Bone marrow (tissue), 2 donors: ENCODE results near the gene SERPINA12.

Experiments used
- DNase-seq, 2 donors: peaks; one replicate each; lab custom pipeline; 2025; lab: John Stamatoyannopoulos, UW

SERPINA12 gene

GRCh38 chr14:94509356-94509755 lies at the start of gene SERPINA12:
Gene SERPINA12 (minus strand): TSS chr14:94509469. CDS start chr14:94498397, 11,072 bp downstream.
- DNase-seq, result no peak

DNA sequence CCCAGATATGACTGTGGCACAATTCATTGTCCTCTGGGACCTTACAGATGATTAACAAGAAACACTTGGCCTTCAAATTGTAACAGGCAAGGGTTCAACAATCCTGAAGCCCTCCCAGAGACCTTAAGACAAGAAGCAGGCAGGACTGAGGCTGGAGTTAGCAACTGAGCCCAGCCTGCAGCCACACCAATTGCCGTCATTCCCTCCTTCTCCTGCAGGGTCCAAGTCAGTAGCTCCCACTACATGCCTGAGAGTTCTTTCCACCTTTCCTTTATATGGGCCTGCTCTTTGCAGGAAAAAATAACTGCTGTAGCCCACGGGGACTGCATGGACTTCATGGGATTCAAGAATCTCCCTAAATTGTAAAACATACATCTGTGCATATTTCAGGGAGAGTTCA lies 49.6 kb upstream of the SERPINA12 start:
- DNase-seq, result no peak

GRCh38 chr14:94557327-94557726 lies 48.1 kb upstream of the SERPINA12 start:
- DNase-seq, result no peak

GRCh38 chr14:94555991-94556390 lies 46.7 kb upstream of the SERPINA12 start:
- no peak for DNase-seq

- DNase-seq, result no peak
These were observed 40.8 kb upstream of the SERPINA12 start for GRCh38 chr14:94550041-94550440.

DNA sequence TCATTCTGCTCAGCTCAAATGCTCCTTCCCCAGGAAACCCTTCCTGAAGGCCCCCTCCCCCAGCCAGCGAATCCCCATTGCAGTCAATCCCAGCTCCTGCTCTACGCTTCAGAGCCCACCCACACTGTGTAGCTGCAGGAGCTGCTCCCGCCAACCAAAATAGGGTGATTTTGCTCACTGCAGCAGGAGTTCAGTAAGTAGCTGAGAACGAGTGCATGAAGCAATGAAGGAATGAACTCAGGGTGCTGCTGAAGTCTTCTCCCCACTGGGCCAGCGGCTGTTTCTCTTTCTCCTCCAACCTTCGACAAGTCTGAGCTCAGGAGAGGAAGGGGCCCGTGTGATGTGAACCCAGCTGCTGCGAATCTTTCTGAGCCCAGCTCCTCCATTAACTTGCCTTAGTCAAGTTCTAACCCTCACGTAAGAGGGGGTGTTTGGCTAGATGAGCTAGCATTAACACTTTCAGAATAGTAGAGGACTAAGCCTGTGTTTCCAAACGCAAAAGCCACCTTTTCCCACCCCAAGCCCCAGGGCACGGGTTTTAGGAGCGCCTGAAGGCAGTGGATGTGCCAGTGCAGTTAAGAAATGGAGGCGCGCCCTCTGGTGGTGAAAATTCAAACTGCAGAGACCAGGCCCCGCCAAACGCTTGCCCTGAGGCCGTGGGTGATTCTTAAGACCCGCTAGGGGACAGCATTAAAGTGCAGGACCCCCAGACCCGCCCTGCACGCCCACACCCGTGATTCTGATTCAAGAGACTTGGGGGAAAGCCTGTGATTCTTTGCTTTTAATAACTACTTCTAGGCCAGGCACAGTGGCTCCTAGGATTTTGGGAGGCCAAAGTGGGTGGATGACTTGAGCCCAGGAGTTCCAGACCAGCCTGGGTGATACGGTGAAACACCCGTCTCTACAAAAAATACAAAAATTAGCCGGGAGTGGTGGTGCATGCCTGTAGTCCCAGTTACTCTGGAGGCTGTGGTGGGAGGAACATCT lies 40.0 kb upstream of the SERPINA12 start:
- DNase-seq, result peak in 1 of 2 donors; percentile 19

- DNase-seq, result no peak
These were observed 39.1 kb upstream of the SERPINA12 start for GRCh38 chr14:94548131-94548998.

DNA sequence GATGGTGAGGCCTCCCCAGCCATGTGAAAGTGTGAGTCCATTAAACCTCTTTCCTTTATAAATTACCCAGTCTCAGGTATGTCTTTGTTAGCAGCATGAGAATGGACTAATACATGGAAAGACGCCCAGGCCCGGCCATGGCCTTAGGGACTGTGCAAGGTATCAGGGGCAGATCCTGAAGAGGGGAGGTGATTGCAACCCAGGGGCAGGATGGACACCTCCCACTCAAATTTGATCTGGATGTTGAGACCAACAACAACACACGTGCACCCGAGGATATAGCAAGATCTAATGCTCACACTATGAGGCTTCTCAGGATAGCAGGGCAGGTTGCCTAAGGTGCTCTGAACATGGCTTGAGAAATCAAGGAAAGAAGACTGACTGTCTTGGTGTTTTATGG lies 38.5 kb upstream of the SERPINA12 start:
- DNase-seq, result no peak

- no peak for DNase-seq
These were observed 37.9 kb upstream of the SERPINA12 start for GRCh38 chr14:94547151-94547680.

- no peak for DNase-seq
These were observed 36.0 kb upstream of the SERPINA12 start for GRCh38 chr14:94545131-94545841.

- no peak for DNase-seq
These were observed 35.5 kb upstream of the SERPINA12 start for GRCh38 chr14:94544726-94545125.

DNA sequence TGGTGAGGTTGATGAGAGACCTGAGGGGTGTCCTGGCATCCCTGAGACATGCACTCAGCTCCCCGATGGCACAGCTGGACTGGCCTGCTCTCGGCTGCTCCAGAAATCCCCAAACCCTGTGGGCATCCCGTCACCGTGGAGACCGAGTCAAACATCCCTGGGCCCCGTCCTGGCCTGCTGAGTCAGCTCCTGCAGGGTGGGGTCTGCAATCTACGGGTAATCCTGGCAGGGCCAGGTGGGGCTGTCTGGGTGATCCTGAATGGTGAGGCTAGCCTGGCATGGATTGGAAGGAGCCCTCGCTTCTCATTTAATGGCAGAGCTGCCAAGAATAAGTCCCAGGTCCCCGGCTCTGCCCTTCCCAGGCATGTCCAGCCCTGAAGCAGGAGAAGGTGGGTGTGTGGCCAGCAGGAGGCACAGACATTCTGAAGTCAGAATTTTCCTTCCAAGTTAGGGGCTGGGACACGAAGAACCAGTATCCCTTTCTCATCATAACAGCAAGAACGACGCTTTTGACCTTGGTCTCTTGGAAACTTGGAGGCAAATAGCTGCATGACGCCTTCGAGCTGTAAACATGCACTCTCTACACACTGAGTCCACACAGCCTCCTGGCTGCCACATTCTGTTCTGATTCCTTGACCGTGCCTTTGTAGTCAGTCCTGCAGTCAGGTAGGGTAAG lies 34.3 kb upstream of the SERPINA12 start:
- DNase-seq, result no peak

- DNase-seq, result no peak
These were observed 33.7 kb upstream of the SERPINA12 start for GRCh38 chr14:94542811-94543440.

DNA sequence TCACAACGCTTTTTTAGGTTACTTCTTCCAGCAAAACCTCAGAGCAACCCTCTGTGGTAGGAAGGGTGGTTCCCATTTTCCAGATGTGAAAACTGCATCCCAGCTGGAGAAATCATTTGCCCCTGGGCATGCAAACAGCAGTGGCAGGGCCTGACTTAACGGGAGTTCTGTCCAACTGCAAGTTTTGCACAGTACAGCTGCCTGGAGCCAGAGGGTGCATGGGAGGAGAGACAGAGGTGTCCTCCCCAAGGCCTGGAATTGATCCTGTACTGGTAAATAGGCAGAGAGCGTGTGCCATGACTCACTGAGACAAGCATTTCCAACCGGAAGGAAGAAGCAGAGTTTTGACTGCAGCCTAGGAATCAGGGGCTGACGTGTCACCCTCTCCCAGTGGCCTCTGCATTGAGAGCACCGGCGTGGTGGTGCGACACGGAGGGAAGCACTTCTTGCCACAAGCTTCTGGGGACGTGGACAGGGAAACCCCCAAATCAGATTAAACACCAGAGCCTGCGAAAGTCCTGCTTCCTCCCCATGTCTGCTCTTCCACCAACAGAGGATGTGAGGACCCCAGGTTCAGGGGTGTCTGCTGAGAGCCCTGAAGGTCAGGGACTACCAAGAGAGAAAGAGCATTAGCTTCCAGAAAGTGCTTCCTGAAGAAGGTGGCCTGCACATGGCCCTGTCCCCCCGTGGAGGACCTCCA lies 33.0 kb upstream of the SERPINA12 start:
- DNase-seq, result no peak

DNA sequence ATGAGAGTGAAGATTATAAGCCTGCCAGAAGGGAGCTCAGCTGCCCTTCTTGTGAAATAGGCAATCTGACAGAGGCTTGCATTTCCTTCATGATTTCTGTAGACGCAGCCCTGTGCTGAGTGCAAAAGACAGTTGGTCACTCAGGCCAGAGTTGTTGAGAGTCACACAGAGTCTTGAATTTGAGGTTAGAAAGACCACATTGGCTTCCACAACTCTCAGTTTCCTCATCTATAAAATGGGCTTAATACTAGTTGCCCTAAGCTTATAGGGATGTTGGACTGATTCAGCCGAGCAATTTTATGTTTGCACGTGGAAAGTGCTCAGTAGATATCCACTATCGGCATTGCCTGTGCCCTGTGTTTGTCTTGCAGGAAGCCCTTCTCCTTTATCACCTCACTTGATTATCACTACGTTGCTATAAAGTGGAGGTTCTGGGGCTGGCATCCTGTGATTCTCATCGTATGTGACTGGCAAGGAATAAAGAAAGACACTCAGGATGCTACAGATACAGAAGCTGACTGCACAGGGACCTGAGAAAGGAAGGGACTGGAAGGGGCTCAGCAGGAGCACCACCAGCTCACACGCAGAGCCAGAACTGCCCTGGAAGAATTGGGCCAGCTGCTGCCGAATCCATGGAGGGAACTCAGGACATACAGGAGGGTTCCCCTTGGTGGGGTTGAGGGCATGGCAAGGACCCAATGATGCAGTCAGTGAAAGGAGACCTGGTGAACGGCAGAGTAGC lies 32.1 kb upstream of the SERPINA12 start:
- no peak for DNase-seq

DNA sequence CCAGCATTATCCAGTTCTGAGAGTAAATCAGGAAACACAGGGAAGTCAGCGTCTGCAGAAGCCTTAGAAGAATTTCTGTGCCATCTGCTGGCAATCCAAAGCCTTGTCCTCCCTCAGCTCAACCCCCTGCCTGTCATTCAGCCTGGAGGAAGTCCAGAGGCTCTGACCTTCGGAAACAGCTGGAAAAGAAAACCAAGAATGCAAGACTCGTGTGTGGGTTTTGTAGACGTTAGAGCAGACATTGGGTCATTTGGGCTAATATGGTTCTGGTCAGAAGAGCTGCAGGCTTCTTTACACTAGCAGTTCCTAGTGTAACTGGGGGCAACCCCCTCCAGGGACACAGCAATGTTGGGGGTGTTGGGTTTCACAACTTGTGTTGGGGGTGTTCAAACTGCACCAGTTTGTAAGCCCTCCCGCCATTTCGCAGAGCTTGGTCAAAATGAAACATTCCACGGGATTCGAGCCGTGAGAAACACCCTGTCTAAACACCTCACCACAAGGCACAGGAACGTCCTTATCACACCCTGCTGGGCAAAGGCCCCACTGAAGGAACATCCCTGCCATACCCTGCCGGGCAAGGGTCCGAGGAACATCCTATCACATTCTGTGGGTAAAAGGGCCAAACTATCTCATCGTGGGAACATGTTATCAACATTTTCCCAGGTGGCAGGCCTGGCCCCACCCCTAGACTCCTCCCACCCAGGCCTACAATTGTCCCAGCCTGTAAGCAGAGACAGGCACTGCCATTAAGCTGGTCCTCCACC lies 30.9 kb upstream of the SERPINA12 start:
- DNase-seq, result no peak

DNA sequence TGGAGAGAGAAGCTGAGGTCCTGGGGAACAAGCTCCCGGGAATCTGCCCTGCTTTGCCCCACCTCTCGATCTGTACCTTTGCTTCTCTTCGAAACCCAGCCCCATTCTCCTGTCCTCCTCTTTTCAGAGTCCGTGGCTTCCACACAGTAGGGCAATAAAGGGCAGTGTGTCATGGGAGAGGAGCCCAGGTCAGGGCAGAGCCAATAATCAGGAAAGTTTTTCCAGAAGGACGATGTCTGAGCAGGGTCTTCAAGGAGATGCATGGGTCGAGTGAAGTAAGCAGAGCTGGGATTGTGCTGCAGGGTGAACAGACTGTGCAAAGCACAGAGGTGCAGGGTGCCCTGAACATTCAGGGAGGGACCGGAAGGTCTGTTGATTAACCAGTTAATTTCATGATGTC lies 29.9 kb upstream of the SERPINA12 start:
- no peak for DNase-seq

- no peak for DNase-seq
These were observed 28.9 kb upstream of the SERPINA12 start for GRCh38 chr14:94538070-94538740.
